Gastrocnemius medialis (tissue), 4 donors: ENCODE results near the gene SLF1.

ENCODE experiments used
- CTCF ChIP-seq, 5 experiments: fragments of 450-650 bp in 3 of 5; fragments of 200-600 bp in 2 of 5; sonication (generic) in 2 of 5; IDR thresholded peaks in 4 of 5; conservative IDR thresholded peaks in 1 of 5; 1 replicate in 4 of 5; 2 replicates in 1 of 5; pipeline ENCODE4 v1.5.1; 2016 to 2019; ENCODE audit warnings: antibody characterized with exemption in 5 of 5, mild to moderate bottlenecking in 3 of 5, moderate library complexity in 3 of 5
- POLR2A ChIP-seq, 2 donors: fragments of 450-650 bp; IDR thresholded peaks; one replicate each; pipeline ENCODE4 v1.6.1; 2017; ENCODE audit warnings: antibody characterized with exemption in 2 of 2, mild to moderate bottlenecking in 2 of 2, moderate library complexity in 2 of 2

GRCh38 chr5:94731471-94731870 lies 113.0 kb downstream of the SLF1 start:
- no peak for TF ChIP-seq CTCF (IDR thresholded peaks at IDR 0.05 in 4 of 5, conservative IDR thresholded peaks at IDR 0.05 in 1 of 5)
- no peak for TF ChIP-seq POLR2A (IDR thresholded peaks at IDR 0.05)
